Measurements from ENCODE around the gene SLC2A13. TPM values are rescaled to one million over a fixed set of nuclear protein-coding genes. Genes with fewer than 3 reads are reported as not detected.
"Not testable (repeated sequence)": the region's sequence is repeated elsewhere in the genome, so short reads cannot be mapped to it uniquely, and the experiment has no call there.

SLC2A13 gene
- total RNA-seq, 1 donor from 2014 or later: 8.4 TPM

DNA sequence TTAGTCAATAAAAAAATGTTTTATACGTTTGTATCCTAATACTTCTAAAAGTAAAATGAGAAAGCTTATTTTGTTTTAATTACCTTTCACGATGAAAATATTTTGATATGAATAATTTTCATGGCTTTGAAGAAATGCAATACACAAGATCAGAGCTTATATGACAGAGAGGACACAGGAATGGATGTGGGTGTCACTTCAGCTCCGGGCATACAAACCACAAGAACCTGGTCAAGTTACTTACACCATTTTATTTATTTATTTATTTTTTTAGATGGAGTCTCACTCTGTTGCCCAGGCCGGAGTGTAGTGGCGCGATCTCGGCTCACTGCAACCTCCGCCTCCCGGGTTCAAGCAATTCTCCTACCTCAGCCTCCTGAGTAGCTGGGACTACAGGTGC is 74.9 kb downstream of the SLC2A13 start:
- H3K36me3 ChIP-seq (ENCODE audit: control insufficient read depth in 3 of 3, insufficient read depth in 3 of 3, low read length in 3 of 3); H3K27ac ChIP-seq (ENCODE audit: low read depth, low read length); H3K9me3 ChIP-seq (ENCODE audit: control insufficient read depth in 3 of 3, low read length in 3 of 3); H3K4me3 ChIP-seq (ENCODE audit: low read length in 3 of 3); H3K27me3 ChIP-seq (ENCODE audit: control insufficient read depth in 3 of 3, insufficient read depth in 3 of 3, low read length in 3 of 3); H3K9ac ChIP-seq (ENCODE audit: low read depth in 1 of 3, low read length in 3 of 3); H3K4me1 ChIP-seq (ENCODE audit: control insufficient read depth in 3 of 3, insufficient read depth in 3 of 3, low read length in 3 of 3): not testable (repeated sequence)

DNA sequence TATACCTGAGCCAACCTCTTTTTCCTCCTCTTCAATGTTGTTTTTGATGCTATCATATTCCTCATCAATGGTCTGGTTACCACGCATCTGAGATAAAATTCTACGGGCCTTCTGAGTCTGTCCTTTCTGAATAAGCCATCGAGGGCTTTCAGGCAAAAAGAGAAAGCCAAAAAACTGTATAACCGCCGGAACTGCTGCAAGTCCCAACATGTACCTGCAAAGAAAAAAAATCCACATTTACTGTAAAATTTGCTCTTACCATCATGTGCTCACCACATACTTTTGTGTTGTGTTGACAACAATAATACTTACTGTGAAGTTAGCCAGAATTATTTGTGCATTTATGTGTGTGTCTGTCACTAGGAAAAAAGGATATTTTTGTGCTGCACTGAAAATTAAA is 77.6 kb downstream of the SLC2A13 start:
- Histone ChIP-seq H3K27me3 (ENCODE audit: control insufficient read depth in 3 of 3, insufficient read depth in 3 of 3, low read length in 3 of 3) (no peaks in the 10 kb centered on the region), H3K4me3 (ENCODE audit: low read length in 3 of 3) (no peak overlapping the region), H3K36me3 (ENCODE audit: control insufficient read depth in 3 of 3, insufficient read depth in 3 of 3, low read length in 3 of 3) (no peaks in the 10 kb centered on the region), H3K27ac (ENCODE audit: low read depth, low read length) (no peak overlapping the region), H3K4me1 (ENCODE audit: control insufficient read depth in 3 of 3, insufficient read depth in 3 of 3, low read length in 3 of 3) (no peaks in the 10 kb centered on the region), H3K9me3 (ENCODE audit: control insufficient read depth in 3 of 3, low read length in 3 of 3) (no peaks in the 10 kb centered on the region), H3K9ac (ENCODE audit: low read depth in 1 of 3, low read length in 3 of 3) (no peak overlapping the region)

DNA sequence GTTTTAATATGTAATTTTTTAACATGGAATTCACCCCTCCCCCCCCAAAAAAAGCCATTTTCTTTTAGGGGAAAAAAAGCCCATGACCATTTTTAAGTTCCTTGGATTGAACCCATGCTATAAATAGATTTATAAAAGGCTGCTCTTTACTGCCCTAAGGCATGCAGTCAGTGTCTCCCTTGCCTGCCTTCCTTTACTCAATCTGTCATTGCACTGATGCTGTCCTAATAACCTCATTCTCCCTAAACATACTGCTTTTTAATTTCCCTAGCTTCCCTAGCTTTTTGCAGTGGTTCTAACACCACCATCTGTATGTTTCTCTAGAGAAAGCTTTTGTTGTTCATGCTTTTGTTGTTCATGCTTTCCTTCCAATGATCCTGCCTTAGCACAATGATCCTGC is 83.0 kb downstream of the SLC2A13 start:
- H3K9me3 ChIP-seq (ENCODE audit: control insufficient read depth in 3 of 3, low read length in 3 of 3): no peaks in the 10 kb centered on the region
- H3K4me3 ChIP-seq (ENCODE audit: low read length in 3 of 3): no peak overlapping the region
- no peaks in the 10 kb centered on the region for H3K4me1 ChIP-seq (ENCODE audit: control insufficient read depth in 3 of 3, insufficient read depth in 3 of 3, low read length in 3 of 3)
- no peak overlapping the region for H3K9ac ChIP-seq (ENCODE audit: low read depth in 1 of 3, low read length in 3 of 3)
- no peaks in the 10 kb centered on the region for H3K36me3 ChIP-seq (ENCODE audit: control insufficient read depth in 3 of 3, insufficient read depth in 3 of 3, low read length in 3 of 3)
- H3K27ac ChIP-seq (ENCODE audit: low read depth, low read length): no peak overlapping the region
- no peaks in the 10 kb centered on the region for H3K27me3 ChIP-seq (ENCODE audit: control insufficient read depth in 3 of 3, insufficient read depth in 3 of 3, low read length in 3 of 3)

DNA sequence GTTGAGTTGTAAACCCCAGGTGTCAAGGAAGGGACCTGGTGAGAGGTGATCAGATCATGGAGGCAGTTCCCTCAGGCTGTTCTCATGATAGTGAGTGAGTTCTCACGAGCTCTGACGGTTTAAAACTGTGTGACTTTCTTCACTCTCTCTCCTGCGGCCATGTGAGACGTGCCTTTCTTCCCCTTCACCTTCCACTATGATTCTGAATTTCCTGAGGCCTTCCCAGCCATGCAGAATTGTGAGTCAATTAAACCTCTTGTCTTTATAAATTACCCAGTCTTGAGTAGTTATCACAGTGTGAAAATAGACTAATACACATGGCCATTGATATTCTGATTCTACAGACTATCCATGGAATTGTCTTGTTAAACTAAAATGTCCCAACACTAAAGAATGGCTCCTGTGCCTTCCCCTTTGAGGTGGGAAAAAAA is 85.6 kb downstream of the SLC2A13 start:
- Histone ChIP-seq H3K4me1 (ENCODE audit: control insufficient read depth in 3 of 3, insufficient read depth in 3 of 3, low read length in 3 of 3) (no peaks in the 10 kb centered on the region), H3K4me3 (ENCODE audit: low read length in 3 of 3) (no peak overlapping the region), H3K36me3 (ENCODE audit: control insufficient read depth in 3 of 3, insufficient read depth in 3 of 3, low read length in 3 of 3) (no peaks in the 10 kb centered on the region), H3K9ac (ENCODE audit: low read depth in 1 of 3, low read length in 3 of 3) (no peak overlapping the region), H3K27ac (ENCODE audit: low read depth, low read length) (no peak overlapping the region), H3K9me3 (ENCODE audit: control insufficient read depth in 3 of 3, low read length in 3 of 3) (no peaks in the 10 kb centered on the region), H3K27me3 (ENCODE audit: control insufficient read depth in 3 of 3, insufficient read depth in 3 of 3, low read length in 3 of 3) (no peaks in the 10 kb centered on the region)

DNA sequence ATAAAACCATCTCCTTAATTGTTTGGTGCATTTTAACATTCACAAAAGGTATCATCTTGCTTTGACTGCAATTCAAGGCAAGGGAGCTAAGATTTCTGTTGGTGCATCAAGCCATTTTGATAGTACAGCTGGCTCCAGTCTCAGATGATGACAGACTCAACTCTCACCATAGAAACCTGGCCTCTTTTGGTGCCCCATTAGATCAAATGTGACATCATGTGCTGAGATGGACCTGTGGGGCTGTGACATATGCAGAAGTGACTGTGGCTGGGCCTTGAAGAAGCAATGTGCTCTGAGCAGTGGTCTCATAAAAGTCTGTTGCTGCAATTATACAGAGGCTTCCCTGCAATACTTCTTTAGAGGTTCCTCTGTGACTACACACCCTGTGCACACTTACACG is 88.4 kb downstream of the SLC2A13 start:
- Histone ChIP-seq H3K4me1 (ENCODE audit: control insufficient read depth in 3 of 3, insufficient read depth in 3 of 3, low read length in 3 of 3) (no peaks in the 10 kb centered on the region), H3K9me3 (ENCODE audit: control insufficient read depth in 3 of 3, low read length in 3 of 3) (no peaks in the 10 kb centered on the region), H3K9ac (ENCODE audit: low read depth in 1 of 3, low read length in 3 of 3) (no peak overlapping the region), H3K4me3 (ENCODE audit: low read length in 3 of 3) (no peak overlapping the region), H3K36me3 (ENCODE audit: control insufficient read depth in 3 of 3, insufficient read depth in 3 of 3, low read length in 3 of 3) (no peaks in the 10 kb centered on the region), H3K27ac (ENCODE audit: low read depth, low read length) (no peak overlapping the region), H3K27me3 (ENCODE audit: control insufficient read depth in 3 of 3, insufficient read depth in 3 of 3, low read length in 3 of 3) (no peaks in the 10 kb centered on the region)

DNA sequence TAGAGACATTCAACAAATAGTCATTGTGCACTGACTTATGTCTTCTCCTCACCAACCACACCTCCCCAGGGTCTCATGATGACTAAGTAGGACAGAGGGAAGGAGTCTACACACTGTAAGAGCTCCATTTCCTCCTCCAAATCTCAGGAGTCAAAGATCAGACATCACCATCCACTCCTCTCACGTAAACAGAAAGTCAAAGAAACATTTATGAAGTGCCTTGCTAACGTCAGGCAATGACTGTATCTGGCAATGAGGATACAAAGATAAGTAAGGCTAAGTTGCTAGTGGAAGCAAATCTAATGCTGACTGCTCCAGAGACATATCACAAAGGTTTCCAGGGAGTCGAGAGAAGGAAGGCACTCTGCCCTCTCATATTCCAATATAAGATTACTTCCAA is 88.9 kb downstream of the SLC2A13 start:
- H3K4me3 ChIP-seq (ENCODE audit: low read length in 3 of 3): no peak overlapping the region
- no peak overlapping the region for H3K9ac ChIP-seq (ENCODE audit: low read depth in 1 of 3, low read length in 3 of 3)
- H3K27me3 ChIP-seq (ENCODE audit: control insufficient read depth in 3 of 3, insufficient read depth in 3 of 3, low read length in 3 of 3): no peaks in the 10 kb centered on the region
- no peaks in the 10 kb centered on the region for H3K9me3 ChIP-seq (ENCODE audit: control insufficient read depth in 3 of 3, low read length in 3 of 3)
- H3K36me3 ChIP-seq (ENCODE audit: control insufficient read depth in 3 of 3, insufficient read depth in 3 of 3, low read length in 3 of 3): no peaks in the 10 kb centered on the region
- no peak overlapping the region for H3K27ac ChIP-seq (ENCODE audit: low read depth, low read length)
- H3K4me1 ChIP-seq (ENCODE audit: control insufficient read depth in 3 of 3, insufficient read depth in 3 of 3, low read length in 3 of 3): no peaks in the 10 kb centered on the region

DNA sequence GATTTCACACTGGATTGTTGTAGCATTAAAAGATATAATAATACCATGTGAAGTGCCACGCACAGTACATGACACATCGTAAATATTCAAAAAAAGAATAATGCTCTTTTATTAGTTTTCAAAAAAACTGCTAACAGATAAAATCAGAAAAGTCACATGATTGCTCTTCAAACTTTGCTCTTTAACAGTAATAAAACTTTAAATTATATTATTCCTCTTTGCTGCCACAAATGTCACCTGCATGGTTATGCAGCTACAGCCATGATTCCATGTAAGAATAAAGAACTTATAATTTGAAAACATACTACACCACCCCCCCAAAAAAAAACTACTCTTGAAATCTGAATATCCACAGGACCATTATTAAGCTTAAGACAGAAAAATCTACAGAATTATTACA is 90.0 kb downstream of the SLC2A13 start:
- H3K4me1 ChIP-seq (ENCODE audit: control insufficient read depth in 3 of 3, insufficient read depth in 3 of 3, low read length in 3 of 3): peaks cover 4% of the 10 kb centered on the region in 3 donors
- no peaks in the 10 kb centered on the region for H3K9me3 ChIP-seq (ENCODE audit: control insufficient read depth in 3 of 3, low read length in 3 of 3)
- H3K36me3 ChIP-seq (ENCODE audit: control insufficient read depth in 3 of 3, insufficient read depth in 3 of 3, low read length in 3 of 3): no peaks in the 10 kb centered on the region
- H3K9ac ChIP-seq (ENCODE audit: low read depth in 1 of 3, low read length in 3 of 3): no peak overlapping the region
- H3K4me3 ChIP-seq (ENCODE audit: low read length in 3 of 3): no peak overlapping the region
- H3K27ac ChIP-seq (ENCODE audit: low read depth, low read length): no peak overlapping the region
- H3K27me3 ChIP-seq (ENCODE audit: control insufficient read depth in 3 of 3, insufficient read depth in 3 of 3, low read length in 3 of 3): no peaks in the 10 kb centered on the region

DNA sequence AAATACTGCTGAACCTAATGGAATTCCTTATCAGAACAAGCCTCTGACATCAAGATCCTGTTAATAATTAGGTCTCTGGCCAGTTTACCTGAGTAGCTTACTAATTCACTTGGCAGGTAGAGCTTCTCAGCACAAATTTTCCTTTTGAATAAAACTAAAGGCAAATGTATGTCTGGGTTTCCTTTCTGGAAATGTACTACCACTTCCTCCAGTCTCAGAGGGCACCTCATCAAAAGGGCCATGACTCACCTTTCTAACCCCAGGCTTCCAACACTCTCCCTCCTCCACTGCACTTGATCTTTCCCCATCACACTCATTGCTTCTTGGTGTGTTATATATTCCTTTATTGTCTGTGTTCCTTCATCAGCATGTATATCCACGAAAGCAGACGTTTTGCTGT is 90.5 kb downstream of the SLC2A13 start:
- Histone ChIP-seq H3K27ac (ENCODE audit: low read depth, low read length) (no peak overlapping the region), H3K36me3 (ENCODE audit: control insufficient read depth in 3 of 3, insufficient read depth in 3 of 3, low read length in 3 of 3) (no peaks in the 10 kb centered on the region), H3K27me3 (ENCODE audit: control insufficient read depth in 3 of 3, insufficient read depth in 3 of 3, low read length in 3 of 3) (no peaks in the 10 kb centered on the region), H3K9me3 (ENCODE audit: control insufficient read depth in 3 of 3, low read length in 3 of 3) (no peaks in the 10 kb centered on the region), H3K4me1 (ENCODE audit: control insufficient read depth in 3 of 3, insufficient read depth in 3 of 3, low read length in 3 of 3) (peaks cover 4% of the 10 kb centered on the region in 3 donors), H3K4me3 (ENCODE audit: low read length in 3 of 3) (no peak overlapping the region), H3K9ac (ENCODE audit: low read depth in 1 of 3, low read length in 3 of 3) (no peak overlapping the region)

DNA sequence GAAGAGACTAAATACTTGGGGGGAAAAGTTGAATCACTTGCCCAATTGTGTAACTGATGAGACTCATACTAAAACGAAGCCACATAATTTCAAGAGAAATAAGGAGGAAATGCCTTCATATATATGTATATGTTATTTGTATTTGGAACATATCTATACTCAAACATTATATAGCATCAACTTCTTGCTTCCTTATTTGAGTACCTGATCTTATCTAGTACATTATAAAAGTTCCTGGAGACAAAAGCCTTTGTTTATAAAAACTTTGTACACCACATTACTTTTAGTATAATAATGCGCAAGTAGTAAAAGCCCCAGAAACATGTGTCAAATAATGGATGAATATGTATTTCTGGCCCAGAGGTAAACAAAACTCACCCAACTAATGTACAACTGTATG is 92.0 kb downstream of the SLC2A13 start:
- Histone ChIP-seq H3K27ac (ENCODE audit: low read depth, low read length) (no peak overlapping the region), H3K4me3 (ENCODE audit: low read length in 3 of 3) (no peak overlapping the region), H3K9ac (ENCODE audit: low read depth in 1 of 3, low read length in 3 of 3) (no peak overlapping the region), H3K9me3 (ENCODE audit: control insufficient read depth in 3 of 3, low read length in 3 of 3) (no peaks in the 10 kb centered on the region), H3K27me3 (ENCODE audit: control insufficient read depth in 3 of 3, insufficient read depth in 3 of 3, low read length in 3 of 3) (no peaks in the 10 kb centered on the region), H3K36me3 (ENCODE audit: control insufficient read depth in 3 of 3, insufficient read depth in 3 of 3, low read length in 3 of 3) (no peaks in the 10 kb centered on the region), H3K4me1 (ENCODE audit: control insufficient read depth in 3 of 3, insufficient read depth in 3 of 3, low read length in 3 of 3) (peaks cover 4% of the 10 kb centered on the region in 3 donors)

DNA sequence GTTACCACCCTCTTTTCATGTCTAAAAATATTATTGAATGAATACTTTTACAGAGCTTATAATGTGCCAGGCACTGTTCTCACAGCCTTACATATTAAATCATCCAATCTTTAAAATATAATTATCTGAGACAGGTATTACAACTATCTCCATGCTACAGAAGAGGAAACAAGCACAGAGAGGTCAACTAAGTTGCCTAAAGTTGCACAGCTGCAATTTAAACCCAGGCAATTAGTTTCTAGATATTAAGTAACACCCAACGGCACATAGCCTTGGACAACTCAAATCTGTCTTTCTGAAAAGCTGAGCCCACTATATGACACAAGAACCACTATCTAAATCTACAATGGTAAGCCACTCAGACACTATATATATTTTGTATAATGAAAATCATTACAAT is 92.6 kb downstream of the SLC2A13 start:
- H3K36me3 ChIP-seq (ENCODE audit: control insufficient read depth in 3 of 3, insufficient read depth in 3 of 3, low read length in 3 of 3): no peaks in the 10 kb centered on the region
- H3K27ac ChIP-seq (ENCODE audit: low read depth, low read length): no peak overlapping the region
- no peak overlapping the region for H3K4me3 ChIP-seq (ENCODE audit: low read length in 3 of 3)
- no peak overlapping the region for H3K9ac ChIP-seq (ENCODE audit: low read depth in 1 of 3, low read length in 3 of 3)
- no peaks in the 10 kb centered on the region for H3K27me3 ChIP-seq (ENCODE audit: control insufficient read depth in 3 of 3, insufficient read depth in 3 of 3, low read length in 3 of 3)
- peaks cover 4% of the 10 kb centered on the region in 3 donors for H3K4me1 ChIP-seq (ENCODE audit: control insufficient read depth in 3 of 3, insufficient read depth in 3 of 3, low read length in 3 of 3)
- H3K9me3 ChIP-seq (ENCODE audit: control insufficient read depth in 3 of 3, low read length in 3 of 3): no peaks in the 10 kb centered on the region

DNA sequence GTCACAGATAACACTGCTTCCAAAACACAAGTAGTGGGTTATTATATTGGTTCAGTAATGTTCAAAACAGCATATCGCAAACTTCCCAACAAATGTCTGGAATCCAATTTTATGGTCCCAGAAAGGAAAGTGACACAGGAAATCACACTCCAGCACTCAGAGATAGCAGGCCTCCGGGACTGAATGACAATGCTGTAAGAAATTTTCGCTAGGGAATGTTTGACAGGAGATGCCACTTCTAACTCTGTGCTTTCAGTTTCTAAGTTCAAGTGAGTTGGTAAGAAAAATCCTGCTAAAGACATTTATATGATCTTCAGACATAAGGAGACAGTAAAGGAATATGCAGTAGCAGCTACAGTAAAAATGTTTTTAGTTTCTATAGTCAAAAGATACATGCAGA is 93.2 kb downstream of the SLC2A13 start:
- Histone ChIP-seq H3K9me3 (ENCODE audit: control insufficient read depth in 3 of 3, low read length in 3 of 3) (no peaks in the 10 kb centered on the region), H3K27me3 (ENCODE audit: control insufficient read depth in 3 of 3, insufficient read depth in 3 of 3, low read length in 3 of 3) (no peaks in the 10 kb centered on the region), H3K9ac (ENCODE audit: low read depth in 1 of 3, low read length in 3 of 3) (no peak overlapping the region), H3K27ac (ENCODE audit: low read depth, low read length) (no peak overlapping the region), H3K4me3 (ENCODE audit: low read length in 3 of 3) (no peak overlapping the region), H3K36me3 (ENCODE audit: control insufficient read depth in 3 of 3, insufficient read depth in 3 of 3, low read length in 3 of 3) (no peaks in the 10 kb centered on the region), H3K4me1 (ENCODE audit: control insufficient read depth in 3 of 3, insufficient read depth in 3 of 3, low read length in 3 of 3) (peaks cover 4% of the 10 kb centered on the region in 3 donors)
